ENCODE results near the gene TEKT1.

GRCh38 chr17:6761779-6762178 is 69.8 kb downstream of the TEKT1 start:
- TF ChIP-seq, protein P1, sequence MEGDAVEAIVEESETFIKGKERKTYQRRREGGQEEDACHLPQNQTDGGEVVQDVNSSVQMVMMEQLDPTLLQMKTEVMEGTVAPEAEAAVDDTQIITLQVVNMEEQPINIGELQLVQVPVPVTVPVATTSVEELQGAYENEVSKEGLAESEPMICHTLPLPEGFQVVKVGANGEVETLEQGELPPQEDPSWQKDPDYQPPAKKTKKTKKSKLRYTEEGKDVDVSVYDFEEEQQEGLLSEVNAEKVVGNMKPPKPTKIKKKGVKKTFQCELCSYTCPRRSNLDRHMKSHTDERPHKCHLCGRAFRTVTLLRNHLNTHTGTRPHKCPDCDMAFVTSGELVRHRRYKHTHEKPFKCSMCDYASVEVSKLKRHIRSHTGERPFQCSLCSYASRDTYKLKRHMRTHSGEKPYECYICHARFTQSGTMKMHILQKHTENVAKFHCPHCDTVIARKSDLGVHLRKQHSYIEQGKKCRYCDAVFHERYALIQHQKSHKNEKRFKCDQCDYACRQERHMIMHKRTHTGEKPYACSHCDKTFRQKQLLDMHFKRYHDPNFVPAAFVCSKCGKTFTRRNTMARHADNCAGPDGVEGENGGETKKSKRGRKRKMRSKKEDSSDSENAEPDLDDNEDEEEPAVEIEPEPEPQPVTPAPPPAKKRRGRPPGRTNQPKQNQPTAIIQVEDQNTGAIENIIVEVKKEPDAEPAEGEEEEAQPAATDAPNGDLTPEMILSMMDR (IDR thresholded peaks at IDR 0.05) = no peak
- no peak for TF ChIP-seq POLR2A (IDR thresholded peaks at IDR 0.05)
